ENCODE data around the gene SORCS2. TPM values are rescaled to one million over a fixed set of nuclear protein-coding genes. Genes with fewer than 3 reads are reported as not detected.

SORCS2 gene
- total RNA-seq, 1 donor from 2014 or later, result 29.5 TPM

DNA sequence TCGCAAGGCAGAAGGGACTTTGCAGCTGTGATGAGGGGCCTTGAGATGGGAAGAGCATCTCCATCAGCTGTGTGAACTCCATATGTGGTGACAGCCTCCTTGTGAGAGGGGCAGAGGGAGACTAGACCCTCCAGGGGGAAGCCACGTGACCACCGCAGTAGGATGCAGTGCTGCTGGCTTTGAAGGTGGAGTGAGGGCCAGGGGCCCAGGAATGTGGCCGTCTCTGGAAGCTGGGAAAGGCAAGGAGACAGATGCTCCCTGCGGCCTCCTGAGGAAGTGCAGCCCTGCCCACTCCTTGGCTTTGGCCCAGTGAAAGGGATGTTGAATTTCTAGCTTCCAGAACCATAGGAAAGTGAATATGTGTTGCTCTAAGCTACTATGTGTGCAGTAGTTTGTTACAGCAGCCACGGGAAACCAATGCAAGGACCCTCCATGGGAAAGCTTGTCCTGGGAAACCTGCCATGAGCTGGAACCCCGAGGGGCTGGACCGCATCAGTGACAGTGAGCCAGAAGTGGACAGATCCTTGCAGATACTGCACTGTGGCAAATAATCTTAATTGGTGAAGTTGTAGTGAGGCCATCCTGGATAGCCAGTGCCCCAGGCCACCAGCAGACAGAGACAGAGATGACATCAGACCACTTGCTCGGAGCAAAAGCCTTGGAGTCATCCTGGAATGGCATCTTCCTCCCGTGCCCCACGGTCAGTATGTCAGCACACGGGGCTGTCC is 35.4 kb upstream of the SORCS2 start:
- peaks cover 5% of the 10 kb centered on the region for H3K27me3 Mint-ChIP-seq (ENCODE audit: unreplicated experiment)
- DNase-seq, result no peak
- H3K9me3 Mint-ChIP-seq (ENCODE audit: unreplicated experiment), result peaks cover 12% of the 10 kb centered on the region
- peak overlapping the region; percentile 36 for H3K27ac Mint-ChIP-seq (ENCODE audit: unreplicated experiment)
- H3K36me3 Mint-ChIP-seq (ENCODE audit: unreplicated experiment), result no peaks in the 10 kb centered on the region
- peak; percentile 42 for TF ChIP-seq CTCF (IDR thresholded peaks at IDR 0.05; ENCODE audit: partially characterized antibody, unreplicated experiment)
- peaks cover 26% of the 10 kb centered on the region for H3K4me1 Mint-ChIP-seq (ENCODE audit: low read depth, unreplicated experiment)
- H3K4me3 Mint-ChIP-seq (ENCODE audit: unreplicated experiment), result peak overlapping the region; percentile 7

GRCh38 chr4:7157666-7158065 is 34.7 kb upstream of the SORCS2 start:
- no peak for TF ChIP-seq CTCF (IDR thresholded peaks at IDR 0.05; ENCODE audit: partially characterized antibody, unreplicated experiment)
- no peak for DNase-seq
- H3K9me3 Mint-ChIP-seq (ENCODE audit: unreplicated experiment), result peaks cover 12% of the 10 kb centered on the region
- no peaks in the 10 kb centered on the region for H3K36me3 Mint-ChIP-seq (ENCODE audit: unreplicated experiment)
- H3K4me1 Mint-ChIP-seq (ENCODE audit: low read depth, unreplicated experiment), result peaks cover 26% of the 10 kb centered on the region
- peaks cover 5% of the 10 kb centered on the region for H3K27me3 Mint-ChIP-seq (ENCODE audit: unreplicated experiment)
- H3K4me3 Mint-ChIP-seq (ENCODE audit: unreplicated experiment), result no peak overlapping the region
- H3K27ac Mint-ChIP-seq (ENCODE audit: unreplicated experiment), result peak overlapping the region; percentile 39

GRCh38 chr4:7158081-7158750 is 34.1 kb upstream of the SORCS2 start:
- Mint-ChIP-seq H3K27me3 (ENCODE audit: unreplicated experiment) (peaks cover 5% of the 10 kb centered on the region), H3K27ac (ENCODE audit: unreplicated experiment) (no peak overlapping the region), H3K4me1 (ENCODE audit: low read depth, unreplicated experiment) (peaks cover 28% of the 10 kb centered on the region), H3K4me3 (ENCODE audit: unreplicated experiment) (no peak overlapping the region), H3K9me3 (ENCODE audit: unreplicated experiment) (peaks cover 12% of the 10 kb centered on the region), H3K36me3 (ENCODE audit: unreplicated experiment) (peaks cover under 1% of the 10 kb centered on the region)
- DNase-seq, result no peak
- no peak for TF ChIP-seq CTCF (IDR thresholded peaks at IDR 0.05; ENCODE audit: partially characterized antibody, unreplicated experiment)

DNA sequence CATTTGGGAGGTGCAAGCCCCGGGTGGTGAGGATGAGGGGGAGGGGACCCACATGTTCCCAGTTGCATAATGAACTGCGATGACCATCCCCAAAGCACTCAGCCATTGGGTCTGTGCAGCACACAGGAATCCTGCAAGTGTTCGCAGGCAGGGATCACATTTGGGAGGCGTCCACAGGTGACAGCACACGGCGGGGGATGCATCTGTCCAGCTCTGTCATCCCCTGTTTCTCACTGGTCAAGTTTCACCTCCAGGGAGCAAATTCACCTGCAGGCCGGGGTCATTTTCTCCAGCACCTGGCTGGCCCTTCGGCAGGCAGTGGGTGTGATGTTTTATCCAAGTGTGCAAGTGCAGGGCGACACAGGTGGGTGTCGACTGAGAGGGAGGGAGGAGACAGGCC is 33.3 kb upstream of the SORCS2 start:
- H3K4me1 Mint-ChIP-seq (ENCODE audit: low read depth, unreplicated experiment), result peaks cover 28% of the 10 kb centered on the region
- no peak for DNase-seq
- no peak for TF ChIP-seq CTCF (IDR thresholded peaks at IDR 0.05; ENCODE audit: partially characterized antibody, unreplicated experiment)
- peaks cover 5% of the 10 kb centered on the region for H3K27me3 Mint-ChIP-seq (ENCODE audit: unreplicated experiment)
- H3K27ac Mint-ChIP-seq (ENCODE audit: unreplicated experiment), result no peak overlapping the region
- H3K9me3 Mint-ChIP-seq (ENCODE audit: unreplicated experiment), result peaks cover 12% of the 10 kb centered on the region
- peaks cover 4% of the 10 kb centered on the region for H3K36me3 Mint-ChIP-seq (ENCODE audit: unreplicated experiment)
- H3K4me3 Mint-ChIP-seq (ENCODE audit: unreplicated experiment), result no peak overlapping the region

DNA sequence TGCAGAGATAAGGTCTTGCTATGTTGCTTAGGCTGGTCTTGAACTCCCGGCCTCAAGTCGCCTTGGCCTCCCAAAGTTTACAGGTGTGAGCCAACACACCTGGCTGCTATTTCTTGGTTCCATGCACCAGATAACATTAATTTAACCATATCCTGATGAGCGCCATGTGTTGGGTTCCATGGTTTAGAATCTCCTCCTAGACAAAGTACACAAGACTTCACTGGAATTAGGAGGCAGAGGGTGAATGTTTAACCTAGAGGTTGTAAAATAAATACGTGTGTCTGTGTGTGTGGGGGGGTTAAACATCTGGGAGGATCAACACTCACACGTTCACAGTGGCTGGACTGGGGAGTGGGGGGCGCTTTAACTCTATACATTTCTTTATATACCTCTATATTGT is 32.4 kb upstream of the SORCS2 start:
- Mint-ChIP-seq H3K4me1 (ENCODE audit: low read depth, unreplicated experiment) (peaks cover 28% of the 10 kb centered on the region), H3K27ac (ENCODE audit: unreplicated experiment) (no peak overlapping the region), H3K4me3 (ENCODE audit: unreplicated experiment) (no peak overlapping the region), H3K36me3 (ENCODE audit: unreplicated experiment) (peaks cover 4% of the 10 kb centered on the region), H3K9me3 (ENCODE audit: unreplicated experiment) (peaks cover 11% of the 10 kb centered on the region), H3K27me3 (ENCODE audit: unreplicated experiment) (peaks cover 9% of the 10 kb centered on the region)
- no peak for DNase-seq
- no peak for TF ChIP-seq CTCF (IDR thresholded peaks at IDR 0.05; ENCODE audit: partially characterized antibody, unreplicated experiment)
